Keratinocyte (primary cell): Measurements from ENCODE around the gene ZSCAN1. TPM values are rescaled to one million over a fixed set of nuclear protein-coding genes. Genes with fewer than 3 reads are reported as not detected.

Experiments
- DNase-seq: peaks from one replicate; pipeline ENCODE4 v3.0.0-alpha.2; 2011; ENCODE audit warnings: low read depth, missing footprints, low spot score
- FAIRE-seq: peaks from 2 replicates; lab custom pipeline; 2011; peaks lifted over from hg19 to GRCh38; lab: Jason Lieb, UNC
- H2AFZ ChIP-seq: 2 replicates; pipeline ENCODE4 v1.6.0; 2012; ENCODE audit warnings: low read length, control low read depth, inconsistent platforms; ENCODE audit not compliant: control insufficient read depth
- H3K27ac ChIP-seq: 2 replicates; pipeline ENCODE4 v1.5.1; 2011; ENCODE audit warnings: low read length; ENCODE audit not compliant: control insufficient read depth, insufficient read depth
- H3K27me3 ChIP-seq: 3 replicates; pipeline ENCODE4 v1.6.0; 2011; ENCODE audit warnings: low read length; ENCODE audit not compliant: control insufficient read depth, insufficient read depth; ENCODE audit errors: extremely low read depth
- H3K36me3 ChIP-seq, 2 experiments: 2 replicates in 1 of 2; 3 replicates in 1 of 2; pipeline ENCODE4 v1.5.1; 2011; ENCODE audit warnings: low read length in 2 of 2, mild to moderate bottlenecking in 1 of 2; ENCODE audit not compliant: control insufficient read depth in 2 of 2, insufficient read depth in 2 of 2; ENCODE audit errors: extremely low read depth in 1 of 2
- H3K4me1 ChIP-seq: 3 replicates; pipeline ENCODE4 v1.5.1; 2011; ENCODE audit warnings: low read length; ENCODE audit not compliant: control insufficient read depth, insufficient read depth; ENCODE audit errors: extremely low read depth
- H3K4me2 ChIP-seq: 3 replicates; pipeline ENCODE4 v1.6.0; 2011; ENCODE audit warnings: low read depth, low read length; ENCODE audit not compliant: control insufficient read depth, insufficient read depth; ENCODE audit errors: extremely low read depth
- H3K4me3 ChIP-seq, 3 experiments: fragments of 200-600 bp in 1 of 3; sonication (generic) in 1 of 3; 2 replicates in 2 of 3; 3 replicates in 1 of 3; pipeline ENCODE4 v1.5.1; 2011 to 2016; ENCODE audit warnings: low read length in 3 of 3, mild to moderate bottlenecking in 3 of 3, control low read depth in 2 of 3, inconsistent platforms in 1 of 3, low read depth in 1 of 3, mixed read lengths in 1 of 3, mixed run types in 1 of 3, moderate library complexity in 1 of 3; ENCODE audit not compliant: control insufficient read depth in 2 of 3, insufficient read depth in 2 of 3; ENCODE audit errors: extremely low read depth in 1 of 3
- H3K79me2 ChIP-seq: 2 replicates; pipeline ENCODE4 v1.6.0; 2012; ENCODE audit warnings: low read length; ENCODE audit not compliant: control insufficient read depth, insufficient read depth
- H3K9ac ChIP-seq: 3 replicates; pipeline ENCODE4 v1.6.0; 2011; ENCODE audit warnings: low read length; ENCODE audit not compliant: control insufficient read depth, insufficient read depth; ENCODE audit errors: extremely low read depth
- H3K9me1 ChIP-seq: 3 replicates; pipeline ENCODE4 v1.6.0; 2011; ENCODE audit warnings: low read length; ENCODE audit not compliant: control insufficient read depth, insufficient read depth; ENCODE audit errors: extremely low read depth
- H3K9me3 ChIP-seq: 2 replicates; pipeline ENCODE4 v1.5.1; 2012; ENCODE audit warnings: low read depth, low read length; ENCODE audit not compliant: control insufficient read depth
- H4K20me1 ChIP-seq: 3 replicates; pipeline ENCODE4 v1.6.0; 2011; ENCODE audit warnings: low read length; ENCODE audit not compliant: control insufficient read depth, insufficient read depth; ENCODE audit errors: extremely low read depth
- CTCF ChIP-seq, 3 experiments: IDR thresholded peaks in 1 of 3; conservative IDR thresholded peaks in 1 of 3; optimal IDR thresholded peaks in 1 of 3; 2 replicates in 2 of 3; 3 replicates in 1 of 3; pipeline versions ENCODE3 to v1.5.1; 2011; ENCODE audit warnings: low read length in 3 of 3, mild to moderate bottlenecking in 3 of 3, moderate library complexity in 2 of 3, control low read depth in 1 of 3, inconsistent platforms in 1 of 3; ENCODE audit not compliant: insufficient read depth in 2 of 3; ENCODE audit errors: extremely low read depth in 1 of 3
- EZH2 ChIP-seq: IDR thresholded peaks from one replicate; pipeline ENCODE4 v1.6.1; 2012; ENCODE audit warnings: inconsistent platforms, mild to moderate bottlenecking, low read length, moderate library complexity
- dilution Hi-C: fragments of 300-500 bp; cut with MboI; formaldehyde crosslinking; loops from one replicate; pipeline ENCODE4 v1.7.0; 2020; ENCODE audit warnings: low sequenced_read_pairs; ENCODE audit not compliant: extremely low pct_ligation_motif_present
- polyA plus RNA-seq, 5 experiments: library from polyadenylated mRNA; depleted of rRNA in 3 of 5; stranded (reverse) in 3 of 5; stranded (forward) in 1 of 5; unstranded in 1 of 5; fragments of >200 nt; gene quantifications; 1 replicate in 1 of 5; 2 replicates in 3 of 5; 3 replicates in 1 of 5; pipeline versions ENCODE4 v1.2.1 to v1.2.3, GENCODE V29; 2011 to 2012; ENCODE audit warnings: missing spikeins in 2 of 5, low read depth in 1 of 5, low replicate concordance in 1 of 5

Gene ZSCAN1
- polyA plus RNA-seq, 1 donor (not counting 4 experiments of a cell fraction or from before 2014, with no cell fraction given): not detected

DNA sequence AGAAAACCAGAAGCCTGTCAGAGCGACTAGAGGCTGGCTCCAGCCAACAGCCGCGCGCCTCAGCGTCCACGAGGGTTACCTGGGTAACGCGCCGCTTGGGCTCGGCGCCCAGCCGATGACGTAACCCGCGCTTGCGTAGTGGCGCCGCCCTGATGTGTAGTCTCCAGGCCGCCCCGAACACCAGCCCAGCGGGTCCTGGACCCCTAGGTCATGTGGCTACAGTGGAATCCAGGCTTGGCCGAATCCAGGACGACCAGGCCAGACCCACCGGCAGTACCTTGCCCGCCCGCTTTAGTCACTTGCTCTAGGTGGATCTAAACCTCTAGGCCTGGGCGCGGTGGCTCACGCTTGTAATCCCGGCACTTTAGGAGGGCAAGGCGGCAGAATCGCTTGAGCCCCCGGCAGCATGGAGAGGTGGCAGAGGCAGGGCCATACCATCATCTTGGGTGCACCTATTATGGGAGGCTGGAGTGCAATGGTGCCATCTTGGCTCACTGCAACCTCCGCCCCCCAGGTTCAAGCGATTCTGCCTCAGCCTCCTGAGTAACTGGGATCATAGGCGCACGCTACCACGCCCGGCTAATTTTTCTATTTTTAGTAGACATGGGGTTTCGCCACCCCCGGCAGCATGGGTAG is 24.0 kb upstream of the ZSCAN1 start:
- Histone ChIP-seq H3K27ac (peak overlapping the region; percentile 86), H3K9ac (peak overlapping the region; percentile 79), H3K27me3 (no peaks in the 10 kb centered on the region), H2AFZ (peak overlapping the region; percentile 92), H3K4me2 (peak overlapping the region; percentile 93), H3K4me1 (peaks cover 14% of the 10 kb centered on the region), H4K20me1 (no peaks in the 10 kb centered on the region), H3K9me1 (no peaks in the 10 kb centered on the region), H3K9me3 (peaks cover 24% of the 10 kb centered on the region), H3K36me3 (peaks cover 10 to 16% of the 10 kb centered on the region in 2 experiments), H3K4me3 (peak overlapping the region; percentile 46 to 85 (median 65)), H3K79me2 (peaks cover 7% of the 10 kb centered on the region)
- TF ChIP-seq EZH2: no peak
- no peak for TF ChIP-seq CTCF (optimal IDR thresholded peaks at IDR 0.05 in 1 of 3, IDR thresholded peaks at IDR 0.05 in 1 of 3, conservative IDR thresholded peaks at IDR 0.05 in 1 of 3; ENCODE audit: extremely low read depth in 1 of 3, insufficient read depth in 2 of 3, low read length in 3 of 3)
- dilution Hi-C loops: no loop called here
- DNase-seq (peak; percentile 38), FAIRE-seq (peak; percentile 29)

DNA sequence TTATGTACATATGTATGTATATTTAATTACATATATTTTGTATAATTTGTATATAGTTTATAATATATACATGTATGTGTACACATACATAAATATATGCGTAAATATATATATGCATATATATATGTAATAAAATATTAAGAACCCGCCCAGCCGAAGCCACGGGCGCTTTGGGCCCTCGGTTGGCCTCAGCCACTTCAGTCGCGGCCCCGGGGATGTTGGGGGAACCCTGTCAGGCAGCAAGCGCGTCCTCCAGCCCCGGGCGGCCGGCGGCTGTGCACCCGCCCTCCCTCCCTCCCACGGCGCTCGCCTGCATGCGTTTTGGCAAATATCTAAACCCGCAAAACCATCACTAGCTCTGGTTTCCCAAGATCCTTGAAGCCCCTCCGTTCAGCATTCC is 23.3 kb upstream of the ZSCAN1 start:
- Histone ChIP-seq H4K20me1 (no peaks in the 10 kb centered on the region), H3K4me1 (peaks cover 14% of the 10 kb centered on the region), H2AFZ (no peak overlapping the region), H3K9me1 (no peaks in the 10 kb centered on the region), H3K27me3 (no peaks in the 10 kb centered on the region), H3K9me3 (peaks cover 22% of the 10 kb centered on the region), H3K79me2 (peaks cover 3% of the 10 kb centered on the region), H3K9ac (no peak overlapping the region), H3K36me3 (peaks cover 7 to 13% of the 10 kb centered on the region in 2 experiments), H3K4me3 (no peak overlapping the region), H3K4me2 (peak overlapping the region; percentile 93), H3K27ac (no peak overlapping the region)
- DNase-seq (no peak), FAIRE-seq (no peak)
- no peak for TF ChIP-seq CTCF (optimal IDR thresholded peaks at IDR 0.05 in 1 of 3, IDR thresholded peaks at IDR 0.05 in 1 of 3, conservative IDR thresholded peaks at IDR 0.05 in 1 of 3; ENCODE audit: extremely low read depth in 1 of 3, insufficient read depth in 2 of 3, low read length in 3 of 3)
- TF ChIP-seq EZH2: no peak
- dilution Hi-C loops: no loop called here
